GM18520 (cell line): ENCODE results near the gene SBSN.

ENCODE experiments used
- ATAC-seq: cut with Tn5 transposase; IDR thresholded peaks from one replicate; pipeline ENCODE4 v1.9.1; 2021; ENCODE audit not compliant: unreplicated experiment

Gene SBSN

GRCh38 chr19:35528218-35529038, at the start of gene SBSN:
SBSN (minus strand) TSS chr19:35528311; CDS start chr19:35528281, 30 bp downstream.
- ATAC-seq: no peak

GRCh38 chr19:35571406-35571965, 43.4 kb upstream of the SBSN start:
- no peak for ATAC-seq

- no peak for ATAC-seq
Observed at GRCh38 chr19:35569281-35569781, 41.2 kb upstream of the SBSN start.

GRCh38 chr19:35566738-35567137, 38.6 kb upstream of the SBSN start:
- ATAC-seq: no peak

- ATAC-seq: no peak
Observed at GRCh38 chr19:35565016-35565856, 37.1 kb upstream of the SBSN start.

GRCh38 chr19:35563207-35563829, 35.2 kb upstream of the SBSN start, which contains the start of gene ATP4A:
ATP4A (minus strand) TSS chr19:35563658; CDS start chr19:35563629, 29 bp downstream.
- ATAC-seq: no peak

- ATAC-seq: no peak
Observed at GRCh38 chr19:35562776-35563175, 34.7 kb upstream of the SBSN start.

GRCh38 chr19:35562336-35562735, 34.2 kb upstream of the SBSN start:
- ATAC-seq: no peak

- ATAC-seq: no peak
Observed at GRCh38 chr19:35561436-35561835, 33.3 kb upstream of the SBSN start.

GRCh38 chr19:35560677-35561076, 32.6 kb upstream of the SBSN start:
- ATAC-seq: no peak

- ATAC-seq: no peak
Observed at GRCh38 chr19:35560271-35560670, 32.2 kb upstream of the SBSN start.

- ATAC-seq: no peak
Observed at GRCh38 chr19:35559781-35560180, 31.7 kb upstream of the SBSN start.

GRCh38 chr19:35559281-35559659, 31.2 kb upstream of the SBSN start:
- ATAC-seq: no peak

GRCh38 chr19:35558400-35559280, 30.5 kb upstream of the SBSN start:
- ATAC-seq: no peak

- ATAC-seq: no peak
Observed at GRCh38 chr19:35557539-35558399, 29.7 kb upstream of the SBSN start.

- no peak for ATAC-seq
Observed at GRCh38 chr19:35556846-35557538, 28.9 kb upstream of the SBSN start.

GRCh38 chr19:35556025-35556590, 28.0 kb upstream of the SBSN start:
- no peak for ATAC-seq
